IMR-90 (cell line): ENCODE results near the gene MICOS13.

Experiments
- BHLHE40 ChIP-seq: fragments of 150-350 bp; IDR thresholded peaks from 2 replicates; pipeline ENCODE4 v1.6.1; 2016; ENCODE audit warnings: mild to moderate bottlenecking, low read depth, low read length
- CEBPB ChIP-seq: IDR thresholded peaks from 2 replicates; pipeline ENCODE4 v1.6.1; 2012; ENCODE audit warnings: low read depth, low read length, improper control_type of control experiment
- CTCF ChIP-seq: conservative IDR thresholded peaks from 2 replicates; pipeline ENCODE4 v1.5.1; 2012; ENCODE audit warnings: mild to moderate bottlenecking, low read depth, low read length, improper control_type of control experiment
- MXI1 ChIP-seq: IDR thresholded peaks from 2 replicates; pipeline ENCODE4 v1.6.1; 2012; ENCODE audit warnings: low read depth, mild to moderate bottlenecking, low read length, moderate library complexity, borderline replicate concordance
- NFE2L2 ChIP-seq: fragments of 150-350 bp; IDR thresholded peaks from 2 replicates; pipeline ENCODE4 v1.6.1; 2016; ENCODE audit warnings: low read depth, mild to moderate bottlenecking, low read length
- POLR2A ChIP-seq: IDR thresholded peaks from 2 replicates; pipeline ENCODE4 v1.6.1; 2012; ENCODE audit warnings: mild to moderate bottlenecking, low read depth, low read length
- RAD21 ChIP-seq: IDR thresholded peaks from 2 replicates; pipeline ENCODE4 v1.6.1; 2012; ENCODE audit warnings: low read length, improper control_type of control experiment
- SMC3 ChIP-seq: fragments of 150-350 bp; IDR thresholded peaks from 2 replicates; pipeline ENCODE4 v1.6.1; 2016; ENCODE audit warnings: low read depth, mild to moderate bottlenecking, antibody characterized with exemption, low read length, moderate library complexity
- USF2 ChIP-seq: fragments of 150-350 bp; IDR thresholded peaks from 2 replicates; pipeline ENCODE4 v1.6.1; 2017; ENCODE audit warnings: mild to moderate bottlenecking, antibody characterized with exemption, low read length, low read depth

GRCh38 chr19:5703819-5704818, 23.8 kb upstream of the MICOS13 start:
- TF ChIP-seq CTCF (no peak), POLR2A (no peak), NFE2L2 (no peak), USF2 (no peak), MXI1 (no peak), RAD21 (no peak), BHLHE40 (no peak), SMC3 (no peak), CEBPB (no peak)
